ENCODE measurements around the gene APOB.

The APOB gene

GRCh38 chr2:20988905-20989304, 55.0 kb downstream of the APOB start:
- TF ChIP-seq GATA1 (IDR thresholded peaks at IDR 0.05; ENCODE audit: low read depth, low read length) = no peak
- no peak for TF ChIP-seq POLR2A (IDR thresholded peaks at IDR 0.05; ENCODE audit: low read length)
- no peak for DNase-seq

- DNase-seq = no peak
These were observed 57.6 kb downstream of the APOB start for GRCh38 chr2:20986024-20986939.

GRCh38 chr2:20985062-20985461, 58.8 kb downstream of the APOB start:
- TF ChIP-seq POLR2A (IDR thresholded peaks at IDR 0.05; ENCODE audit: low read length) (no peak), GATA1 (IDR thresholded peaks at IDR 0.05; ENCODE audit: low read depth, low read length) (no peak)
- DNase-seq = no peak

More at GRCh38 chr2:20986024-20986939, 57.6 kb downstream of the APOB start:
- TF ChIP-seq POLR2A (IDR thresholded peaks at IDR 0.05; ENCODE audit: low read length) (no peak), GATA1 (IDR thresholded peaks at IDR 0.05; ENCODE audit: low read depth, low read length) (no peak)

- no peak for DNase-seq
- no peak for TF ChIP-seq POLR2A (IDR thresholded peaks at IDR 0.05; ENCODE audit: low read length)
These were observed 59.5 kb downstream of the APOB start for GRCh38 chr2:20984408-20984807.

- no peak for TF ChIP-seq GATA1 (IDR thresholded peaks at IDR 0.05; ENCODE audit: low read depth, low read length)
- no peak for TF ChIP-seq POLR2A (IDR thresholded peaks at IDR 0.05; ENCODE audit: low read length)
- no peak for DNase-seq
These were observed 60.0 kb downstream of the APOB start for GRCh38 chr2:20983844-20984243.

GRCh38 chr2:20982861-20983260, 61.0 kb downstream of the APOB start:
- TF ChIP-seq GATA1 (IDR thresholded peaks at IDR 0.05; ENCODE audit: low read depth, low read length) (no peak), POLR2A (IDR thresholded peaks at IDR 0.05; ENCODE audit: low read length) (no peak)
- DNase-seq = no peak

- TF ChIP-seq POLR2A (IDR thresholded peaks at IDR 0.05; ENCODE audit: low read length) = no peak
- no peak for DNase-seq
These were observed 66.2 kb downstream of the APOB start for GRCh38 chr2:20977520-20978180.

- DNase-seq = no peak
- TF ChIP-seq GATA1 (IDR thresholded peaks at IDR 0.05; ENCODE audit: low read depth, low read length) (no peak), POLR2A (IDR thresholded peaks at IDR 0.05; ENCODE audit: low read length) (no peak)
These were observed 67.3 kb downstream of the APOB start for GRCh38 chr2:20976527-20976926.

GRCh38 chr2:20972792-20973565, 70.9 kb downstream of the APOB start:
- TF ChIP-seq POLR2A (IDR thresholded peaks at IDR 0.05; ENCODE audit: low read length) = no peak
- TF ChIP-seq GATA1 (IDR thresholded peaks at IDR 0.05; ENCODE audit: low read depth, low read length) = no peak
- no peak for DNase-seq

GRCh38 chr2:20972110-20972509, 71.8 kb downstream of the APOB start:
- no peak for DNase-seq

GRCh38 chr2:20970068-20970467, 73.8 kb downstream of the APOB start:
- no peak for DNase-seq
- TF ChIP-seq GATA1 (IDR thresholded peaks at IDR 0.05; ENCODE audit: low read depth, low read length) = no peak
- no peak for TF ChIP-seq POLR2A (IDR thresholded peaks at IDR 0.05; ENCODE audit: low read length)

More at GRCh38 chr2:20972110-20972509, 71.8 kb downstream of the APOB start:
- TF ChIP-seq POLR2A (IDR thresholded peaks at IDR 0.05; ENCODE audit: low read length) = no peak
- no peak for TF ChIP-seq GATA1 (IDR thresholded peaks at IDR 0.05; ENCODE audit: low read depth, low read length)

GRCh38 chr2:20966061-20966595, 77.7 kb downstream of the APOB start:
- no peak for DNase-seq
- no peak for TF ChIP-seq GATA1 (IDR thresholded peaks at IDR 0.05; ENCODE audit: low read depth, low read length)
- no peak for TF ChIP-seq POLR2A (IDR thresholded peaks at IDR 0.05; ENCODE audit: low read length)

GRCh38 chr2:20965221-20965620, 78.7 kb downstream of the APOB start:
- TF ChIP-seq GATA1 (IDR thresholded peaks at IDR 0.05; ENCODE audit: low read depth, low read length) = no peak
- no peak for TF ChIP-seq POLR2A (IDR thresholded peaks at IDR 0.05; ENCODE audit: low read length)
- no peak for DNase-seq

- no peak for DNase-seq
- TF ChIP-seq POLR2A (IDR thresholded peaks at IDR 0.05; ENCODE audit: low read length) (no peak), GATA1 (IDR thresholded peaks at IDR 0.05; ENCODE audit: low read depth, low read length) (no peak)
These were observed 80.0 kb downstream of the APOB start for GRCh38 chr2:20963867-20964266.
